Measurements from ENCODE around the gene NF2. TPM values are rescaled to one million over a fixed set of nuclear protein-coding genes. Genes with fewer than 3 reads are reported as not detected.
A peak's percentile ranks its signal among the peaks of the same experiment; 100 is the strongest.

The NF2 gene
- total RNA-seq, 1 donor = 240 TPM

- TF ChIP-seq, protein P1, sequence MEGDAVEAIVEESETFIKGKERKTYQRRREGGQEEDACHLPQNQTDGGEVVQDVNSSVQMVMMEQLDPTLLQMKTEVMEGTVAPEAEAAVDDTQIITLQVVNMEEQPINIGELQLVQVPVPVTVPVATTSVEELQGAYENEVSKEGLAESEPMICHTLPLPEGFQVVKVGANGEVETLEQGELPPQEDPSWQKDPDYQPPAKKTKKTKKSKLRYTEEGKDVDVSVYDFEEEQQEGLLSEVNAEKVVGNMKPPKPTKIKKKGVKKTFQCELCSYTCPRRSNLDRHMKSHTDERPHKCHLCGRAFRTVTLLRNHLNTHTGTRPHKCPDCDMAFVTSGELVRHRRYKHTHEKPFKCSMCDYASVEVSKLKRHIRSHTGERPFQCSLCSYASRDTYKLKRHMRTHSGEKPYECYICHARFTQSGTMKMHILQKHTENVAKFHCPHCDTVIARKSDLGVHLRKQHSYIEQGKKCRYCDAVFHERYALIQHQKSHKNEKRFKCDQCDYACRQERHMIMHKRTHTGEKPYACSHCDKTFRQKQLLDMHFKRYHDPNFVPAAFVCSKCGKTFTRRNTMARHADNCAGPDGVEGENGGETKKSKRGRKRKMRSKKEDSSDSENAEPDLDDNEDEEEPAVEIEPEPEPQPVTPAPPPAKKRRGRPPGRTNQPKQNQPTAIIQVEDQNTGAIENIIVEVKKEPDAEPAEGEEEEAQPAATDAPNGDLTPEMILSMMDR (IDR thresholded peaks at IDR 0.05; ENCODE audit: insufficient read depth, low read depth, low read length) = no peak
- no peak overlapping the region for H3K4me3 ChIP-seq (ENCODE audit: low read depth, low read length)
- DNase-seq (ENCODE audit: low read depth) = peak; percentile 16
Observed at GRCh38 chr22:29744902-29745301, 141.5 kb downstream of the NF2 start.

GRCh38 chr22:29747832-29748231, 144.4 kb downstream of the NF2 start:
- no peak overlapping the region for H3K4me3 ChIP-seq (ENCODE audit: low read depth, low read length)
- no peak for DNase-seq (ENCODE audit: low read depth)
- TF ChIP-seq, protein P1 (IDR thresholded peaks at IDR 0.05; ENCODE audit: insufficient read depth, low read depth, low read length) = no peak

Small RNA genes lying within 50 kb of the gene (small RNA-seq; reads per million reads assigned to genes)
- gene AC004882.2 = not detected

Other genes with a start within 250 kb of the NF2 start
- gene AP1B1, start 215.1 kb upstream of the NF2 start, total RNA-seq = 64.7 and 65.6 TPM in 2 replicates
- not detected in 2 replicates for gene RFPL1, start 165.1 kb upstream of the NF2 start, total RNA-seq
- gene NEFH, start 123.4 kb upstream of the NF2 start, total RNA-seq = under 0.01 and 0.32 TPM in 2 replicates
- 37.6 and 50.6 TPM in 2 replicates for gene THOC5, start 49.9 kb upstream of the NF2 start, total RNA-seq
- 66.4 and 77.7 TPM in 2 replicates for gene NIPSNAP1, start 22.5 kb upstream of the NF2 start, total RNA-seq
- gene CABP7, start 116.4 kb downstream of the NF2 start, total RNA-seq = under 0.01 TPM in 1 of 2 replicates, not detected in the other
- gene ZMAT5, start 163.4 kb downstream of the NF2 start, total RNA-seq = 14.2 and 24.5 TPM in 2 replicates
- 59.6 and 60.9 TPM in 2 replicates for gene UQCR10, start 163.7 kb downstream of the NF2 start, total RNA-seq
- gene ASCC2, start 234.6 kb downstream of the NF2 start, total RNA-seq = 33.7 and 35.4 TPM in 2 replicates